K562 (cell line): ENCODE data around the gene PARD3. TPM values are rescaled to one million over a fixed set of nuclear protein-coding genes. Genes with fewer than 3 reads are reported as not detected.

Experiments used
- ATAC-seq: fragments of 200-7000 bp; cut with Tn5 transposase; 3 replicates; pipeline ENCODE4 v1.9.1; 2020; ENCODE audit warnings: moderate library complexity
- BruUV-seq: library from RNA; stranded (reverse); fragments of 400-500 nt; replicated peaks from 2 replicates; lab custom pipeline; 2021; lab: Mats Ljungman, UMichigan
- CTCF ChIA-PET: fragments of 300-600 bp; formaldehyde crosslinking; extraction: SDS; loops from one replicate; lab custom pipeline; 2021; ENCODE audit warnings: low intra/inter-chr PET ratio; lab: Yijun Ruan, JAX
- POLR2A ChIA-PET: fragments of 300-600, 350-650 bp; sonication (Branson Sonifier 250); formaldehyde crosslinking; extraction: SDS; loops from one replicate; lab custom pipeline; 2021; ENCODE audit warnings: antibody characterized with exemption, inconsistent platforms; lab: Yijun Ruan, JAX
- DNase-seq, 4 experiments: peaks; one replicate each; pipeline versions ENCODE4 v3.0.0 to v3.0.0-alpha.2; 2011 to 2018; ENCODE audit warnings: low spot score in 3 of 4, mixed read lengths in 3 of 4; ENCODE audit errors: extremely low read depth in 1 of 4
- FAIRE-seq: peaks from 2 replicates; lab custom pipeline; 2011; peaks lifted over from hg19 to GRCh38; lab: Jason Lieb, UNC
- H2AFZ ChIP-seq: 2 replicates; pipeline ENCODE4 v1.6.0; 2011; ENCODE audit warnings: low read depth, low read length, control low read depth, inconsistent platforms
- H3K27ac ChIP-seq: fragments of 200-600 bp; 3 replicates; pipeline ENCODE4 v1.8.0; 2011; ENCODE audit warnings: low read depth, mild to moderate bottlenecking, control low read depth, inconsistent platforms, low read length, moderate library complexity, mixed read lengths; ENCODE audit errors: extremely low read depth
- H3K27me3 ChIP-seq, 2 experiments: fragments of 300-600 bp in 1 of 2; 2 replicates in 1 of 2; 3 replicates in 1 of 2; pipeline versions ENCODE4 v1.6.0 to v1.8.0; 2011; ENCODE audit warnings: inconsistent platforms in 2 of 2, low read length in 2 of 2, mild to moderate bottlenecking in 1 of 2, mixed read lengths in 1 of 2, moderate library complexity in 1 of 2; ENCODE audit not compliant: control insufficient read depth in 2 of 2, insufficient read depth in 2 of 2
- H3K36me3 ChIP-seq: fragments of 300-600 bp; 3 replicates; pipeline ENCODE4 v1.8.0; 2011; ENCODE audit warnings: mild to moderate bottlenecking, low read length, inconsistent platforms; ENCODE audit not compliant: control insufficient read depth, insufficient read depth
- H3K4me1 ChIP-seq, 2 experiments: fragments of 200-600 bp in 1 of 2; replicated peaks in 1 of 2; 2 replicates in 1 of 2; 3 replicates in 1 of 2; pipeline versions ENCODE4 v1.5.1 to v1.8.0; 2011; ENCODE audit warnings: inconsistent platforms in 2 of 2, low read length in 2 of 2, mild to moderate bottlenecking in 1 of 2, mixed read lengths in 1 of 2, moderate library complexity in 1 of 2; ENCODE audit not compliant: control insufficient read depth in 2 of 2, insufficient read depth in 2 of 2
- H3K4me2 ChIP-seq: 2 replicates; pipeline ENCODE4 v1.6.1; 2011; ENCODE audit warnings: low read length, control low read depth, inconsistent platforms, mixed read lengths; ENCODE audit not compliant: insufficient read depth
- H3K4me3 ChIP-seq: fragments of 200-600 bp; sonication (generic), shearing (Covaris generic); 2 replicates; pipeline ENCODE4 v1.5.1; 2016; ENCODE audit warnings: control low read depth, inconsistent platforms
- H3K79me2 ChIP-seq: fragments of 200-600 bp; 3 replicates; pipeline ENCODE4 v1.8.0; 2011; ENCODE audit warnings: low read length, inconsistent platforms; ENCODE audit not compliant: control insufficient read depth, insufficient read depth
- H3K9ac ChIP-seq, 2 experiments: 2 replicates each; pipeline versions ENCODE4 v1.6.0 to v1.6.1; 2011; ENCODE audit warnings: low read depth in 2 of 2, low read length in 2 of 2, control low read depth in 1 of 2, inconsistent platforms in 1 of 2, mild to moderate bottlenecking in 1 of 2, mixed read lengths in 1 of 2; ENCODE audit not compliant: insufficient read depth in 1 of 2
- H3K9me1 ChIP-seq: one replicate; pipeline ENCODE4 v1.6.0; 2011; ENCODE audit warnings: inconsistent platforms, mild to moderate bottlenecking, low read length, moderate library complexity; ENCODE audit not compliant: control insufficient read depth, insufficient read depth
- H3K9me3 ChIP-seq: replicated peaks from 2 replicates; pipeline ENCODE4 v1.5.1; 2011; ENCODE audit warnings: low read depth, low read length, inconsistent platforms; ENCODE audit not compliant: control insufficient read depth, insufficient read depth
- H4K20me1 ChIP-seq: replicated peaks from 2 replicates; pipeline ENCODE4 v1.6.1; 2011; ENCODE audit warnings: low read length, inconsistent platforms, mixed read lengths; ENCODE audit not compliant: control insufficient read depth, insufficient read depth
- CHD2 ChIP-seq: IDR thresholded peaks from 2 replicates; pipeline ENCODE4 v1.6.1; 2011; ENCODE audit warnings: low read depth, low read length
- NELFE ChIP-seq: IDR thresholded peaks from 2 replicates; pipeline ENCODE4 v1.6.1; 2011; ENCODE audit warnings: mild to moderate bottlenecking; ENCODE audit not compliant: insufficient read depth, insufficient read length
- SAFB2 ChIP-seq: fragments of 200-400 bp; formaldehyde crosslinking; IDR thresholded peaks from 2 replicates; pipeline ENCODE4 v1.6.1; 2018; ENCODE audit warnings: borderline replicate concordance, low read length, low read depth, moderate library complexity; ENCODE audit not compliant: severe bottlenecking
- SMC3 ChIP-seq: conservative IDR thresholded peaks from 2 replicates; pipeline ENCODE4 v1.6.1; 2011; ENCODE audit warnings: low read depth, low read length, improper control_type of control experiment; ENCODE audit not compliant: insufficient read depth
- TCF3 ChIP-seq: sonication (generic); formaldehyde crosslinking; IDR thresholded peaks from 2 replicates; pipeline ENCODE4 v1.4.0; 2020; ENCODE audit warnings: mild to moderate bottlenecking, missing genetic modification reagents
- WGBS: fragments of 100-300 bp; shearing (Covaris generic); methylation state at CpG from one replicate; pipeline ENCODE4 v1.1.6; 2016; ENCODE audit warnings: low coverage, mixed read lengths; ENCODE audit not compliant: insufficient coverage; ENCODE audit errors: missing lambda C conversion rate; 5-methylcytosine and 5-hydroxymethylcytosine counted together
- in situ Hi-C: fragments of 300-500 bp; cut with MboI; formaldehyde crosslinking; loops from 4 replicates; pipeline ENCODE4 v1.15.0; 2018; ENCODE audit warnings: inconsistent platforms, mixed read lengths
- intact Hi-C: fragments of 100-400 bp; cut with micrococcal nuclease; formaldehyde crosslinking; loops from 2 replicates; pipeline ENCODE4 v1.14.2; 2022
- polyA plus RNA-seq, 8 experiments: library from polyadenylated mRNA; depleted of rRNA in 4 of 8; stranded (reverse) in 5 of 8; unstranded in 3 of 8; fragments of >200 nt; fragmentation: Nextera tagmentation in 2 of 8; fragmentation: Illumina TruSeq in 1 of 8; extraction: Ambion mirVana in 2 of 8; extraction: Trizol in 1 of 8; gene quantifications; 2 replicates each; pipeline versions ENCODE4 v1.2.1 to v1.2.3, GENCODE V29; 2011 to 2014; ENCODE audit warnings: inconsistent platforms in 1 of 8, missing spikeins in 1 of 8
- total RNA-seq, 7 experiments: library from RNA; depleted of rRNA in 6 of 7; stranded (reverse); fragments of >200 nt in 6 of 7; fragmentation: Illumina TruSeq in 2 of 7; extraction: Trizol in 2 of 7; gene quantifications; 2 replicates each; pipeline versions ENCODE4 v1.2.1 to v1.2.3, GENCODE V29; 2011 to 2021; ENCODE audit warnings: low replicate concordance in 1 of 7
- TF ChIP-seq, protein P1 (sequence below): fragments of 200-400 bp; formaldehyde crosslinking; IDR thresholded peaks from 2 replicates; pipeline ENCODE4 v1.6.1; 2017; ENCODE audit warnings: mild to moderate bottlenecking, low read depth, low read length, moderate library complexity

The PARD3 gene
- total and polyA plus RNA-seq, 9 of the 15 experiments (the other 6 are each of a cell fraction or from before 2014, with no cell fraction given): 2.7 to 11.7 (median 7.7) TPM

- POLR2A ChIA-PET: interaction anchor here (0.7 to 1.0 kb wide), 2 partner anchors 9 to 731 kb away, joined by 3 to 5 read pairs; no protein-coding TSS in a partner anchor
- CTCF ChIA-PET: no interaction called here
- no peaks in the 10 kb centered on the region for H3K9me1 ChIP-seq
- no peaks in the 10 kb centered on the region for H3K9me3 ChIP-seq
- FAIRE-seq: no peak
- H3K27me3 ChIP-seq: no peaks in the 10 kb centered on the region
- H3K9ac ChIP-seq: no peak overlapping the region
- no TSS peak for BruUV-seq
- no peaks in the 10 kb centered on the region for H3K4me1 ChIP-seq
- H2AFZ ChIP-seq: no peak overlapping the region
- no peaks in the 10 kb centered on the region for H3K79me2 ChIP-seq
- intact Hi-C loops (no loop called here), in situ Hi-C loops (no loop called here)
- no peak overlapping the region for H3K4me2 ChIP-seq
- H3K27ac ChIP-seq: no peak overlapping the region
- H4K20me1 ChIP-seq: no peaks in the 10 kb centered on the region
- no peaks in the 10 kb centered on the region for H3K36me3 ChIP-seq
- H3K4me3 ChIP-seq: no peak overlapping the region
- WGBS: 0% methylated on average over 4 of the region's 4 CpGs
- TF ChIP-seq SAFB2: no peak
- TF ChIP-seq CHD2: no peak
- no peak for TF ChIP-seq TCF3
- TF ChIP-seq NELFE: no peak
- TF ChIP-seq, protein P1, sequence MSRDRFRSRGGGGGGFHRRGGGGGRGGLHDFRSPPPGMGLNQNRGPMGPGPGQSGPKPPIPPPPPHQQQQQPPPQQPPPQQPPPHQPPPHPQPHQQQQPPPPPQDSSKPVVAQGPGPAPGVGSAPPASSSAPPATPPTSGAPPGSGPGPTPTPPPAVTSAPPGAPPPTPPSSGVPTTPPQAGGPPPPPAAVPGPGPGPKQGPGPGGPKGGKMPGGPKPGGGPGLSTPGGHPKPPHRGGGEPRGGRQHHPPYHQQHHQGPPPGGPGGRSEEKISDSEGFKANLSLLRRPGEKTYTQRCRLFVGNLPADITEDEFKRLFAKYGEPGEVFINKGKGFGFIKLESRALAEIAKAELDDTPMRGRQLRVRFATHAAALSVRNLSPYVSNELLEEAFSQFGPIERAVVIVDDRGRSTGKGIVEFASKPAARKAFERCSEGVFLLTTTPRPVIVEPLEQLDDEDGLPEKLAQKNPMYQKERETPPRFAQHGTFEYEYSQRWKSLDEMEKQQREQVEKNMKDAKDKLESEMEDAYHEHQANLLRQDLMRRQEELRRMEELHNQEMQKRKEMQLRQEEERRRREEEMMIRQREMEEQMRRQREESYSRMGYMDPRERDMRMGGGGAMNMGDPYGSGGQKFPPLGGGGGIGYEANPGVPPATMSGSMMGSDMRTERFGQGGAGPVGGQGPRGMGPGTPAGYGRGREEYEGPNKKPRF: no peak
- TF ChIP-seq SMC3: no peak
- 0 out of 3 replicates have a peak, but pooled peaks have one; percentile 38 for ATAC-seq
- DNase-seq: peak in 1 of 4 experiments; percentile 10
These were observed 565.5 kb downstream of the PARD3 start for GRCh38 chr10:34249634-34250033.
